C4-2B (cell line): ENCODE data around the gene FNDC4.
A peak's percentile ranks its signal among the peaks of the same experiment; 100 is the strongest.

Source experiments
- H3K27ac ChIP-seq: fragments of 450-650 bp; 2 replicates; pipeline ENCODE4 v1.5.1; 2017
- ZFX ChIP-seq: fragments of 450-650 bp; IDR thresholded peaks from 2 replicates; pipeline ENCODE4 v1.6.1; 2017
- TF ChIP-seq, protein P1 (sequence below): fragments of 450-650 bp; conservative IDR thresholded peaks from 2 replicates; pipeline ENCODE4 v1.5.1; 2017; ENCODE audit warnings: mild to moderate bottlenecking

FNDC4 gene

DNA sequence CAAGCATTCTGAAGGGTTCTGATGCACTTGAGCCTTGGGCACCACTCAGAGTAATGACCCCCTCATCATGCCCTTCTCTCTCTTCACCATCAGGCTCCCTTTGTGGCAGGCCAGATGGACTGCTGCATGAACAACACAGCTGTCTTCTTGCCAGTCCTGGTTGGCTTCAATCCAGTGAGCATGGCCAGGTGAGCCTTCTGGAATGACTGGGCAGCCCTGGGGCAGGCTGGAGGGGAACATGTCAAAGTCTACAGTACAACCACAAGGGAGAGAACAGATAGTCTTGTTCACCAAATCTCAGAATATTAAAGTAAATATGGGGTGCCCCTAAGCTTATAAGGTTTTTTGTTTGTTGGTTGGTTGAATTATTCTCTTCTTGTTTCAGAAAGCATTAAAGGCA lies 6.0 kb upstream of the FNDC4 start:
- H3K27ac ChIP-seq: no peak overlapping the region
- TF ChIP-seq, protein P1, sequence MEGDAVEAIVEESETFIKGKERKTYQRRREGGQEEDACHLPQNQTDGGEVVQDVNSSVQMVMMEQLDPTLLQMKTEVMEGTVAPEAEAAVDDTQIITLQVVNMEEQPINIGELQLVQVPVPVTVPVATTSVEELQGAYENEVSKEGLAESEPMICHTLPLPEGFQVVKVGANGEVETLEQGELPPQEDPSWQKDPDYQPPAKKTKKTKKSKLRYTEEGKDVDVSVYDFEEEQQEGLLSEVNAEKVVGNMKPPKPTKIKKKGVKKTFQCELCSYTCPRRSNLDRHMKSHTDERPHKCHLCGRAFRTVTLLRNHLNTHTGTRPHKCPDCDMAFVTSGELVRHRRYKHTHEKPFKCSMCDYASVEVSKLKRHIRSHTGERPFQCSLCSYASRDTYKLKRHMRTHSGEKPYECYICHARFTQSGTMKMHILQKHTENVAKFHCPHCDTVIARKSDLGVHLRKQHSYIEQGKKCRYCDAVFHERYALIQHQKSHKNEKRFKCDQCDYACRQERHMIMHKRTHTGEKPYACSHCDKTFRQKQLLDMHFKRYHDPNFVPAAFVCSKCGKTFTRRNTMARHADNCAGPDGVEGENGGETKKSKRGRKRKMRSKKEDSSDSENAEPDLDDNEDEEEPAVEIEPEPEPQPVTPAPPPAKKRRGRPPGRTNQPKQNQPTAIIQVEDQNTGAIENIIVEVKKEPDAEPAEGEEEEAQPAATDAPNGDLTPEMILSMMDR: no peak
- TF ChIP-seq ZFX: no peak

DNA sequence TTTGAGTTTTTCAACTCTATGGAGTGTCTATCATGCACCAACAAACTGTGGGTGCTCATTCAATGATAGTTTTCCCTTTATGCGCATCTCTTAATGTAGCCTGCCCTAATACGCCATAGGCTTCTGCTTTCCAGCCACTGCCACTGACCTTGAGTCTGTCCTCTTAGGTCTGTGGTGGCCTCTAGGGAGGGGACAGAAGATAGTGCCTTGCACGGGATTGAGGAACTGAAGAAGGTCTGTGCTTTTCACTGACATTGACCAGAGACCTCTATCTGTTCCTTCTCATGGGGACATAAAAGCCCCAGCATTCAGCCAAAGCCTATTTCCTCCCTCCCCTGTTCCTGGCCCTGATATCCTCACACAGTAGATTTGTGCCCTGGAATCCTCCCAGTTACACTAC lies 4.0 kb upstream of the FNDC4 start:
- H3K27ac ChIP-seq: no peak overlapping the region
- TF ChIP-seq, protein P1: no peak
- no peak for TF ChIP-seq ZFX

DNA sequence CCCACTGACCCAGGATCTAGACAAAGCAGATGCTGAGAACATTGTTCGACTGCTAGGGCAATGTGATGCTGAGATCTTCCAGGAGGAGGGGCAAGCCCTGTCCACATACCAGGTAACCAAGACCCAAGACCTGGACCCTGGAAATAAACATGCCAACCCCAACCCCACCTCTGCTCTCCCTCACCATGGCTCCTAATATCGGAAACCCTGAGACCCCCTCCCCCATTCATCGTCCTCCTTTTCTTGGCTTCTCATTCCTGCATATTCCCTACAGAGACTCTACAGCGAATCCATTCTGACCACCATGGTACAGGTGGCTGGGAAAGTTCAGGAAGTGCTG lies 2.3 kb upstream of the FNDC4 start:
- peak overlapping the region; percentile 4; the same call in 1 of the 2 replicates for H3K27ac ChIP-seq
- no peak for TF ChIP-seq ZFX
- TF ChIP-seq, protein P1: no peak

DNA sequence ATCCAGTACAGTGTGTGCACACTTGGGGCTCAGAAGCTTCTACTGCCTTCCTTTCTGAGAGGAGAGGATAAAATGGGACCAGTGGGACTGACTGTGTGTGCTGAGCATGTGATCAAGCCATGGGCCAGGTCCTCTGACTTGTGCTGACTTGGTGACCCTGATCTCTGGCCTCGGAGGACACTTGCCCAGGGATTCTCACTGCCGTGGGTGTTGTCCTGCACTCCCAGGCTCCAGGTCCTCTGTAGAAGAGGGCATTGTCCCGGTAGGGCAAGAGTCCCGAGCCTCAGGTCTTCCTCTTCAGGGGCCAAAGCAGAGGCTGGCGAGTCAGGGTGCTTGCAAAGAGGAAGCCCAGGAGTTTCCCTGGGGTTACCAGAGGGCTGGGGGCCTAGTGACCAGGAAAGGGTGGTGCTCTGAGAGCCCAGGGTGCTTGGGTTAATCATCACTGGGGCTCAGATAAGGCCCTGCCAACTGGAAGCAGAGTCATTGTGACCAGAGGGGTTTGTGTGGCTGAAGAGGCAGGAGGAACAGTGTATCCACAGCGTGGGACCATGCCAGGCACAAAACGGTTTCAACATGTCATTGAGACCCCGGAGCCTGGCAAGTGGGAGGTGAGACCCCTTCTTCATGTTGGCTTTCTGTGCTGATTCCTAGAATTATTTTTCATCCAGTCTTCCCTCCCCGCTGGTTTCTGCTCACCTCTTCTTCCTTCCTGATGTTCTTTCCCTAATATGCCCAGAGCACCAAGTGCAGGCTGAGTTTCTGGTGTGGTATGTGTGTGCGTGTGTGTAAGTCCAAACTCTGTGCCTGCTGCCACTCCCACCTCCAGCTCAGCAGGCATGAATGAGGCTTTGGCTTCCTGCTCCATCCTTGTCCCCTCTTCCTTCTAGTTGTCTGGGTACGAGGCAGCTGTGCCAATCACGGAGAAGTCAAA lies 1.6 kb upstream of the FNDC4 start, which contains the start of gene GCKR:
Gene GCKR, plus strand, starts transcription at position 483 of the 931 bp plus-strand sequence. Its CDS starts 66 bp downstream, at position 549.
- TF ChIP-seq, protein P1: no peak
- no peak for TF ChIP-seq ZFX
- peak within 1 kb of the TSS; percentile 4; the same call in 1 of the 2 replicates for H3K27ac ChIP-seq

DNA sequence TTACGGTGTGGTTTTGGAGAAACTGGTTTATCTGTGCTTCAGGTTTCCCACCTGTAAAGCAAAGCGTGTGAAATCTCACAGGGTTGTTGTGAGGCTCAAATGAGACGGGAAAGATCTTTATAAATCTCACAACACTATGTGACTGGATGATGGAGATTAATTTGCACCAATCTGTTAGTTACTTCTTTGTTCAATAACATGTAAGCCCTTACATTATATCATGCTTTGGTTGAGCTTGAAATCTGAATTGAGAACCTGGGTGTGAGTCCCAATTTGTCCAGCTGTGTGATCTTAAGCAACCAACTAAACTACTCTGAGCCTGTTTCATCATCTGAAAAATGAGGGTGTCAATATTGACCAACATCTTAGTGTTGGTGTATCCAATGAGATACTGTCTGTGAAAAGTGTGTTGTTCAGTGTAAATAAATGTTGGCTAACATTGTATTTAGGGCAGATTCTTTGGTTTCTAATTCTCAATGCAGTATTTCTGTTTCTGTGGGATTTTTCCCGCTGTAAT lies 898 bp upstream of the FNDC4 start:
- no peak overlapping the region for H3K27ac ChIP-seq
- TF ChIP-seq, protein P1: no peak
- no peak for TF ChIP-seq ZFX

DNA sequence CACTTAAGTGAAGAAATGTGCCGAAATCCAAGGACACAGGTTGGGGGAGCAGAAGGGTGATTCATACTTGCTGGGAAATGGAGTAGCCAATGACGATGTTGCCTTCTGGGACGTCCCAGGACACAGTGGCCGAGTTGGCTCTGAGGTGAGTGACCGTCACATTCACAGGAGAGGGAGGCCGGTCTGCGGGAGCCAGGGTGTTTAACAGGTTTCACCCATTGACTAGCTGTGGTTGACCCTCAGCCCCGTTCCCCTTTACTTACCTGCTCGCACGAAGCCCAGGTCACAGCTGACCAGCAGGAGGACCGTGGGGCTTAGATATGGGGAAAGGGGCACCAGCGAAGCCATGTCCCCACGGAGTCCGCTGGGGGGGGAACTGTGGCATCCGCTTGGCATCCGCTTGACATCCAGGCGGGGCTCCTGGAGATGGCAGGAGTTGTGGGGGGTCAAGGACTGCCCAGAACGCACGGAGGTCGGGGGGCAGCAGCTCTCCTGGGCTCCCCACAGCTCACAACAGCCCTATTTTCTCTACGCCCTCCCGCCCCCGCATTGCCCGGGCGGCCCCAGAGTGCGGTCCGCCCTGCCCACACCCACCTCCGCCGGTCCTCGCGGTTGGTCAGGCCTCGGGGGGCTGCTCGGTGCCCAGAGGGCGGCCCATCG lies 586 bp downstream of the FNDC4 start:
- H3K27ac ChIP-seq: no peak overlapping the region
- no peak for TF ChIP-seq ZFX
- TF ChIP-seq, protein P1: no peak

DNA sequence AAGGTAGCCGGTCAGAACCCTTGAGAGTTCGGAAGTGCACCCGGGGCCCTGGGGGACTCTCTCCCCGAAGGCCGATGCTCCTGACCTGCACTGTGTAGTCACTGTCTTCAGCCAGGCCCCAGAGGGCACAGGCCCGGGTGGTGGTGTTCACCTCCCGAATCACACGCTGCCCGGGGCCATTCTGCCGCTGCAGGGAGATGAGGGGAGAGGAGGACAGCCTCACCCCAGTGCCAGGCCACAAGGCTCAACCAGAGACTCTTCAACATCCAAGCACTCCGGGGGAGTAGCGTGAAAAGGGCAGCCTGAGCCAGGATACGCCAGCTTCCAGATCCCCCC lies 1.1 kb downstream of the FNDC4 start:
- TF ChIP-seq, protein P1: no peak
- TF ChIP-seq ZFX: no peak

More for the DNA sequence above, 1.1 kb downstream of the FNDC4 start:
- H3K27ac ChIP-seq: no peak overlapping the region
